Astrocyte (in vitro differentiated cells and primary cell): ENCODE results near the gene PLCL2. TPM values are rescaled to one million over a fixed set of nuclear protein-coding genes. Genes with fewer than 3 reads are reported as not detected.

Experiments
- DNase-seq: peaks from one replicate; pipeline ENCODE4 v3.0.0-alpha.2; 2010; ENCODE audit warnings: low read depth
- FAIRE-seq: peaks from 2 replicates; lab custom pipeline; 2011; peaks lifted over from hg19 to GRCh38; lab: Jason Lieb, UNC
- H2AFZ ChIP-seq: 2 replicates; pipeline ENCODE4 v1.6.0; 2012; ENCODE audit warnings: low read depth, low read length, inconsistent platforms
- H3K27ac ChIP-seq: 2 replicates; pipeline ENCODE4 v1.5.1; 2011; ENCODE audit warnings: low read depth, low read length, inconsistent platforms
- H3K27me3 ChIP-seq: 2 replicates; pipeline ENCODE4 v1.6.0; 2011; ENCODE audit warnings: low read length, inconsistent platforms; ENCODE audit not compliant: insufficient read depth
- H3K36me3 ChIP-seq: 2 replicates; pipeline ENCODE4 v1.5.1; 2011; ENCODE audit warnings: low read length, inconsistent platforms; ENCODE audit not compliant: insufficient read depth
- H3K4me1 ChIP-seq: 2 replicates; pipeline ENCODE4 v1.5.1; 2011; ENCODE audit warnings: low read length, inconsistent platforms; ENCODE audit not compliant: insufficient read depth
- H3K4me2 ChIP-seq: 2 replicates; pipeline ENCODE4 v1.6.0; 2012; ENCODE audit warnings: low read length, inconsistent platforms
- H3K4me3 ChIP-seq: 2 replicates; pipeline ENCODE4 v1.5.1; 2011; ENCODE audit warnings: low read depth, mild to moderate bottlenecking, low read length, inconsistent platforms; ENCODE audit not compliant: insufficient read depth
- H3K79me2 ChIP-seq: 2 replicates; pipeline ENCODE4 v1.6.0; 2012; ENCODE audit warnings: mild to moderate bottlenecking, low read length, inconsistent platforms; ENCODE audit not compliant: insufficient read depth
- H3K9ac ChIP-seq: 2 replicates; pipeline ENCODE4 v1.6.0; 2012; ENCODE audit warnings: mild to moderate bottlenecking, low read length, inconsistent platforms
- H3K9me3 ChIP-seq: 2 replicates; pipeline ENCODE4 v1.5.1; 2012; ENCODE audit warnings: low read depth, mild to moderate bottlenecking, low read length, inconsistent platforms; ENCODE audit not compliant: insufficient read depth
- H4K20me1 ChIP-seq: 2 replicates; pipeline ENCODE4 v1.6.0; 2012; ENCODE audit warnings: low read length, inconsistent platforms; ENCODE audit not compliant: insufficient read depth
- H3K27ac Mint-ChIP-seq: one replicate; pipeline ENCODE4 v1.8.0; 2021; ENCODE audit warnings: mild to moderate bottlenecking, mixed read lengths; ENCODE audit not compliant: unreplicated experiment
- H3K27me3 Mint-ChIP-seq: one replicate; pipeline ENCODE4 v1.8.0; 2021; ENCODE audit warnings: low read depth, mixed read lengths; ENCODE audit not compliant: unreplicated experiment
- H3K36me3 Mint-ChIP-seq: one replicate; pipeline ENCODE4 v1.8.0; 2021; ENCODE audit warnings: low read depth, mixed read lengths; ENCODE audit not compliant: unreplicated experiment
- H3K4me1 Mint-ChIP-seq: one replicate; pipeline ENCODE4 v1.8.0; 2021; ENCODE audit warnings: low read depth, mixed read lengths; ENCODE audit not compliant: unreplicated experiment
- H3K4me3 Mint-ChIP-seq: one replicate; pipeline ENCODE4 v1.8.0; 2021; ENCODE audit warnings: mild to moderate bottlenecking, moderate library complexity, mixed read lengths; ENCODE audit not compliant: unreplicated experiment
- H3K9me3 Mint-ChIP-seq: one replicate; pipeline ENCODE4 v1.8.0; 2021; ENCODE audit warnings: mild to moderate bottlenecking, mixed read lengths; ENCODE audit not compliant: unreplicated experiment
- EZH2 ChIP-seq: IDR thresholded peaks from 2 replicates; pipeline ENCODE4 v1.6.1; 2012; ENCODE audit warnings: mild to moderate bottlenecking, low read length, inconsistent platforms; ENCODE audit not compliant: insufficient read depth
- total RNA-seq: library from RNA; stranded (reverse); gene quantifications from 2 replicates; pipeline ENCODE4 v1.2.1, GENCODE V29; 2021
- TF ChIP-seq, protein P1 (sequence below): IDR thresholded peaks from 2 replicates; pipeline ENCODE4 v1.5.1; 2011; ENCODE audit warnings: low read depth, mild to moderate bottlenecking, inconsistent platforms, low read length, moderate library complexity; ENCODE audit not compliant: insufficient read depth

PLCL2 gene
- total RNA-seq, 1 donor from 2014 or later, result 3.9 TPM

DNA sequence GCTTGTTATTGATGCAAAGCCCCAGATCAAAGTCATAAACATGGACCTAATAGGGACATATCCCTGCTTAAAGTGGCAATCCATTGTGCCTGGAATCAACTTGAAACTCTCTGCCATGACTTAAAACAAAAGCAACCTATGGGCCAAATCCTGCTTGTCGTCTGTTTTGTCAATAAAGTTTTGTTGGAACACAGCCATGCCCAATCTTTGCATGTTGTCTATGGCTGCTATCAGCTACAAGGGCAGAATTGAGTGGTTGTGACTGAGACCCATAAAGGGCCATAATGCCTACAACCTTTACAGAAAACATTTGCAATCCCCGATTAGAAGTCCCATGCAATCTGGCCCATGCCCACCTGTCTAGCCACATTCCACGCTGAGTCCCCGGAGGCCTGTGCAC, 235.4 kb downstream of the PLCL2 start:
- H3K4me3 Mint-ChIP-seq, result no peak overlapping the region
- peaks cover 3% of the 10 kb centered on the region for H3K27me3 Mint-ChIP-seq
- Histone ChIP-seq H2AFZ (no peak overlapping the region), H3K9ac (no peak overlapping the region), H3K4me2 (no peak overlapping the region), H3K4me1 (no peaks in the 10 kb centered on the region), H3K79me2 (no peaks in the 10 kb centered on the region), H3K9me3 (no peaks in the 10 kb centered on the region), H3K4me3 (no peak overlapping the region), H3K36me3 (no peaks in the 10 kb centered on the region), H3K27ac (no peak overlapping the region), H3K27me3 (no peaks in the 10 kb centered on the region), H4K20me1 (no peaks in the 10 kb centered on the region)
- FAIRE-seq, result no peak
- no peaks in the 10 kb centered on the region for H3K36me3 Mint-ChIP-seq
- no peak overlapping the region for H3K27ac Mint-ChIP-seq
- DNase-seq, result no peak
- no peak for TF ChIP-seq EZH2
- peaks cover 10% of the 10 kb centered on the region for H3K9me3 Mint-ChIP-seq
- H3K4me1 Mint-ChIP-seq, result no peaks in the 10 kb centered on the region

DNA sequence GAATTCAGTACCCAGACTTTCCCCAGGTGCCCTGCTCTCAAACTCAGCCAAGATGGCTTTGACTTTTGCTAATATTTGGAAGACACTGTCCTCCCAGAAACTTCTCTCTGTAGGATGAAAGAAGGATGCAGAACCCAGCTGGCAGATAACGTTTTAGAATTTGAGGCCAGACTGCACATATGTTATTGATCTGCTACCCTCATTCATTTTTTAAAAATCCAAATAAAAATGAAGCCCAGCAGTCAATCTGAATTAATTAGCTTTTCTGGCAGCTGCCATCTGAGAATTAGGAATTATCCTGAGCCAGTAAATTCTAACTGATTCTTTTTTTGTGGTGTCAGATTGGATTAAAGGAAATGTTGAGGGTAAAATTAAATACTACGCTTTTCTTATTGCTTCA, 236.6 kb downstream of the PLCL2 start:
- H3K36me3 Mint-ChIP-seq, result no peaks in the 10 kb centered on the region
- FAIRE-seq, result no peak

DNA sequence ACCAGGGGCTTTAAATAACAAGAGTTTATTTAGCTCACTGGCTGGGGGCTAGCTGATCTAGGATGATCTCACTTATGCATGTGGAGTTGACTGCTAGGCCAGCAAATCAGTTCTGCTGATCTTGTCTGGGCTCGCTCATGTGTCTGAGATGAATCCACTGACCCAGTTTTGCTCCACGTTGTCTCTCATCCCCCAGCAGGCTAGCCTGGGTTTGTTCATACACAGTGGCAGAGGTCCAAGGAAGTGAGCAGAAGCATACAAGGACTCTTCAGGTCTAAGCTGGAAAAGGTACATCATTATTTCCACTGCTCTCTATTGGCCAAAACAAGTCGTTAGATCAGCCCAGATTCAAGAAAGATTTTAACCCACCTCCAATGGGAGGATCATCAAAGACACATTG, 238.0 kb downstream of the PLCL2 start:
- no peaks in the 10 kb centered on the region for H3K36me3 Mint-ChIP-seq
- Histone ChIP-seq H3K4me3 (no peak overlapping the region), H3K36me3 (no peaks in the 10 kb centered on the region), H3K4me1 (no peaks in the 10 kb centered on the region), H3K79me2 (no peaks in the 10 kb centered on the region), H3K9me3 (no peaks in the 10 kb centered on the region), H3K27ac (no peak overlapping the region), H3K9ac (no peak overlapping the region), H2AFZ (no peak overlapping the region), H3K27me3 (no peaks in the 10 kb centered on the region), H3K4me2 (no peak overlapping the region), H4K20me1 (no peaks in the 10 kb centered on the region)
- DNase-seq (no peak), FAIRE-seq (no peak)
- peaks cover 2% of the 10 kb centered on the region for H3K9me3 Mint-ChIP-seq
- peaks cover 3% of the 10 kb centered on the region for H3K27me3 Mint-ChIP-seq
- no peak for TF ChIP-seq EZH2
- TF ChIP-seq, protein P1, sequence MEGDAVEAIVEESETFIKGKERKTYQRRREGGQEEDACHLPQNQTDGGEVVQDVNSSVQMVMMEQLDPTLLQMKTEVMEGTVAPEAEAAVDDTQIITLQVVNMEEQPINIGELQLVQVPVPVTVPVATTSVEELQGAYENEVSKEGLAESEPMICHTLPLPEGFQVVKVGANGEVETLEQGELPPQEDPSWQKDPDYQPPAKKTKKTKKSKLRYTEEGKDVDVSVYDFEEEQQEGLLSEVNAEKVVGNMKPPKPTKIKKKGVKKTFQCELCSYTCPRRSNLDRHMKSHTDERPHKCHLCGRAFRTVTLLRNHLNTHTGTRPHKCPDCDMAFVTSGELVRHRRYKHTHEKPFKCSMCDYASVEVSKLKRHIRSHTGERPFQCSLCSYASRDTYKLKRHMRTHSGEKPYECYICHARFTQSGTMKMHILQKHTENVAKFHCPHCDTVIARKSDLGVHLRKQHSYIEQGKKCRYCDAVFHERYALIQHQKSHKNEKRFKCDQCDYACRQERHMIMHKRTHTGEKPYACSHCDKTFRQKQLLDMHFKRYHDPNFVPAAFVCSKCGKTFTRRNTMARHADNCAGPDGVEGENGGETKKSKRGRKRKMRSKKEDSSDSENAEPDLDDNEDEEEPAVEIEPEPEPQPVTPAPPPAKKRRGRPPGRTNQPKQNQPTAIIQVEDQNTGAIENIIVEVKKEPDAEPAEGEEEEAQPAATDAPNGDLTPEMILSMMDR, result no peak
- no peak overlapping the region for H3K27ac Mint-ChIP-seq
- no peaks in the 10 kb centered on the region for H3K4me1 Mint-ChIP-seq
- no peak overlapping the region for H3K4me3 Mint-ChIP-seq

More for the DNA sequence above, 236.6 kb downstream of the PLCL2 start:
- Histone ChIP-seq H3K9ac (no peak overlapping the region), H3K27ac (no peak overlapping the region), H2AFZ (no peak overlapping the region), H3K79me2 (no peaks in the 10 kb centered on the region), H3K4me3 (no peak overlapping the region), H3K27me3 (no peaks in the 10 kb centered on the region), H3K9me3 (no peaks in the 10 kb centered on the region), H3K36me3 (no peaks in the 10 kb centered on the region), H3K4me2 (no peak overlapping the region), H4K20me1 (no peaks in the 10 kb centered on the region), H3K4me1 (no peaks in the 10 kb centered on the region)
- H3K4me3 Mint-ChIP-seq, result no peak overlapping the region
- H3K4me1 Mint-ChIP-seq, result no peaks in the 10 kb centered on the region
- peaks cover 3% of the 10 kb centered on the region for H3K27me3 Mint-ChIP-seq
- H3K27ac Mint-ChIP-seq, result no peak overlapping the region
- H3K9me3 Mint-ChIP-seq, result peaks cover 10% of the 10 kb centered on the region
- TF ChIP-seq, protein P1, result no peak
- no peak for TF ChIP-seq EZH2
- DNase-seq, result no peak
